GM12878 (cell line): ENCODE results near the gene CDK5R2. TPM values are rescaled to one million over a fixed set of nuclear protein-coding genes. Genes with fewer than 3 reads are reported as not detected.

ENCODE experiments used
- ATAC-seq: fragments of 200-7000 bp; cut with Tn5 transposase; 3 replicates; pipeline ENCODE4 v1.9.1; 2020; ENCODE audit warnings: mild to moderate bottlenecking, moderate library complexity
- BruUV-seq: library from RNA; stranded (reverse); fragments of 400-500 nt; replicated peaks from 2 replicates; lab custom pipeline; 2021; lab: Mats Ljungman, UMichigan
- CTCF ChIA-PET: fragments of 300-600 bp; sonication (Branson Sonifier 250); formaldehyde crosslinking; extraction: SDS; loops from one replicate; lab custom pipeline; 2021; ENCODE audit warnings: inconsistent platforms; lab: Yijun Ruan, JAX
- POLR2A ChIA-PET: fragments of 350-600 bp; formaldehyde crosslinking; extraction: SDS; loops from one replicate; lab custom pipeline; 2021; ENCODE audit warnings: inconsistent platforms; lab: Charles Lee
- RAD21 ChIA-PET: fragments of 300-600 bp; sonication (Branson Sonifier 250); formaldehyde crosslinking; loops from one replicate; lab custom pipeline; 2023; ENCODE audit warnings: antibody characterized with exemption; ENCODE audit not compliant: unreplicated experiment; lab: Charles Lee
- SMC1A ChIA-PET: fragments of 300-600 bp; sonication (Branson Sonifier 250); formaldehyde crosslinking; loops from one replicate; lab custom pipeline; 2023; ENCODE audit not compliant: unreplicated experiment, uncharacterized antibody; lab: Charles Lee
- DNase-seq: peaks from one replicate; pipeline ENCODE4 v3.0.0-alpha.2; 2011; ENCODE audit warnings: low read depth, low spot score
- FAIRE-seq: peaks from 3 replicates; lab custom pipeline; 2011; peaks lifted over from hg19 to GRCh38; lab: Jason Lieb, UNC
- H2AFZ ChIP-seq: 2 replicates; pipeline ENCODE4 v1.6.0; 2011; ENCODE audit warnings: low read depth, low read length, control low read depth; ENCODE audit not compliant: control insufficient read depth
- H3K27ac ChIP-seq: 2 replicates; pipeline ENCODE4 v1.5.1; 2011; ENCODE audit warnings: control low read depth; ENCODE audit not compliant: control insufficient read depth, insufficient read depth
- H3K27me3 ChIP-seq, 2 experiments: replicated peaks in 1 of 2; 2 replicates each; pipeline versions ENCODE4 v1.6.0 to v1.6.1; 2011; ENCODE audit warnings: low read length in 1 of 2; ENCODE audit not compliant: control insufficient read depth in 2 of 2, insufficient read depth in 2 of 2
- H3K36me3 ChIP-seq, 2 experiments: 2 replicates each; pipeline ENCODE4 v1.5.1; 2011; ENCODE audit warnings: low read length in 1 of 2; ENCODE audit not compliant: control insufficient read depth in 2 of 2, insufficient read depth in 2 of 2
- H3K4me1 ChIP-seq: 2 replicates; pipeline ENCODE4 v1.6.1; 2011; ENCODE audit warnings: mild to moderate bottlenecking, low read length, moderate library complexity, mixed read lengths; ENCODE audit not compliant: control insufficient read depth, insufficient read depth
- H3K4me2 ChIP-seq: 2 replicates; pipeline ENCODE4 v1.6.0; 2011; ENCODE audit warnings: control low read depth; ENCODE audit not compliant: control insufficient read depth, insufficient read depth
- H3K4me3 ChIP-seq: fragments of 200-600 bp; sonication (generic); 2 replicates; pipeline ENCODE4 v1.5.1; 2016
- H3K79me2 ChIP-seq: 2 replicates; pipeline ENCODE4 v1.6.0; 2011; ENCODE audit warnings: low read length; ENCODE audit not compliant: control insufficient read depth, insufficient read depth
- H3K9ac ChIP-seq: 2 replicates; pipeline ENCODE4 v1.8.0; 2011; ENCODE audit warnings: low read length, control low read depth, mixed read lengths; ENCODE audit not compliant: control insufficient read depth, insufficient read depth
- H3K9me3 ChIP-seq: replicated peaks from 3 replicates; pipeline ENCODE4 v1.5.1; 2011; ENCODE audit warnings: mild to moderate bottlenecking, low read length; ENCODE audit not compliant: control insufficient read depth, insufficient read depth
- H4K20me1 ChIP-seq: 2 replicates; pipeline ENCODE4 v1.6.0; 2011; ENCODE audit not compliant: control insufficient read depth, insufficient read depth
- ASH2L ChIP-seq: fragments of 300-600, 200-600 bp; sonication (generic); IDR thresholded peaks from 2 replicates; pipeline ENCODE4 v1.6.1; 2017; ENCODE audit warnings: low read depth, mild to moderate bottlenecking, borderline replicate concordance
- ATF2 ChIP-seq: IDR thresholded peaks from 2 replicates; pipeline ENCODE4 v1.6.1; 2012; ENCODE audit warnings: low read length, inconsistent platforms
- BMI1 ChIP-seq: fragments of 450-650 bp; IDR thresholded peaks from 2 replicates; pipeline ENCODE4 v1.6.1; 2016; ENCODE audit warnings: mild to moderate bottlenecking, moderate library complexity, borderline replicate concordance
- CBX5 ChIP-seq: sonication (generic); IDR thresholded peaks from 2 replicates; pipeline ENCODE4 v1.6.1; 2016; ENCODE audit warnings: low read depth, moderate library complexity, mild to moderate bottlenecking, inconsistent platforms
- CEBPB ChIP-seq, 2 experiments: fragments of 150-350 bp in 1 of 2; IDR thresholded peaks; 2 replicates each; pipeline ENCODE4 v1.6.1; 2012 to 2014; ENCODE audit warnings: low read depth in 2 of 2, low read length in 2 of 2, borderline replicate concordance in 1 of 2, inconsistent platforms in 1 of 2
- FOXK2 ChIP-seq: fragments of 450-650 bp; IDR thresholded peaks from 2 replicates; pipeline ENCODE4 v1.6.1; 2017; ENCODE audit warnings: mild to moderate bottlenecking, moderate library complexity
- PAX5 ChIP-seq: IDR thresholded peaks from 2 replicates; pipeline ENCODE4 v1.6.1; 2011; ENCODE audit warnings: low read depth, low read length, borderline replicate concordance
- POLR2A ChIP-seq: IDR thresholded peaks from 2 replicates; pipeline ENCODE4 v1.6.1; 2011; ENCODE audit warnings: low read depth, mild to moderate bottlenecking, low read length
- ZNF217 ChIP-seq: fragments of 450-650 bp; IDR thresholded peaks from 2 replicates; pipeline ENCODE4 v1.6.1; 2017; ENCODE audit warnings: antibody characterized with exemption, mild to moderate bottlenecking
- ZNF24 ChIP-seq: fragments of 450-650 bp; IDR thresholded peaks from 2 replicates; pipeline ENCODE4 v1.6.1; 2017; ENCODE audit warnings: antibody characterized with exemption, mild to moderate bottlenecking
- WGBS: methylation state at CpG from one replicate; pipeline ENCODE4 v1.1.6; 2016; ENCODE audit warnings: low lambda C conversion rate; ENCODE audit not compliant: insufficient replicate concordance, insufficient coverage; ENCODE audit errors: missing lambda C conversion rate; 5-methylcytosine and 5-hydroxymethylcytosine counted together
- in situ Hi-C: fragments of 300-500 bp; cut with MboI; formaldehyde crosslinking; loops from 9 replicates; pipeline ENCODE4 v1.14.3; 2018; ENCODE audit warnings: mixed read lengths
- intact Hi-C: fragments of 100-400 bp; cut with micrococcal nuclease; formaldehyde crosslinking; loops from one replicate; pipeline ENCODE4 v1.14.2; 2022; ENCODE audit not compliant: unreplicated experiment
- polyA plus RNA-seq, 11 experiments: library from polyadenylated mRNA; depleted of rRNA in 4 of 11; unstranded in 6 of 11; stranded (reverse) in 5 of 11; fragments of >200 nt; fragmentation: Nextera tagmentation in 4 of 11; fragmentation: Illumina TruSeq in 1 of 11; extraction: Ambion mirVana in 4 of 11; extraction: Trizol in 1 of 11; gene quantifications; 1 replicate in 1 of 11; 2 replicates in 10 of 11; pipeline versions ENCODE4 v1.2.1 to v1.2.3, GENCODE V29; 2011 to 2016; ENCODE audit warnings: inconsistent platforms in 2 of 11, missing spikeins in 2 of 11, low read depth in 1 of 11
- total RNA-seq, 4 experiments: library from RNA; depleted of rRNA in 3 of 4; stranded (reverse); fragments of >200 nt in 3 of 4; fragmentation: Illumina TruSeq in 1 of 4; extraction: Trizol in 1 of 4; gene quantifications; 2 replicates each; pipeline versions ENCODE4 v1.2.1 to v1.2.3, GENCODE V29; 2013 to 2021
- TF ChIP-seq, protein P1 (sequence below): fragments of 450-650 bp; IDR thresholded peaks from 2 replicates; pipeline ENCODE4 v1.6.1; 2017; ENCODE audit warnings: mild to moderate bottlenecking, moderate library complexity
- TF ChIP-seq, protein P2 (sequence below): IDR thresholded peaks from 2 replicates; pipeline ENCODE4 v1.6.1; 2011; ENCODE audit warnings: mild to moderate bottlenecking, low read depth, low read length, moderate library complexity; ENCODE audit not compliant: insufficient replicate concordance
- TF ChIP-seq, protein P3 (sequence below), 3 experiments: IDR thresholded peaks in 2 of 3; conservative IDR thresholded peaks in 1 of 3; 2 replicates each; pipeline ENCODE4 v1.5.1; 2011; ENCODE audit warnings: low read depth in 3 of 3, low read length in 3 of 3, mild to moderate bottlenecking in 3 of 3, control low read depth in 2 of 3, moderate library complexity in 2 of 3, inconsistent platforms in 1 of 3, mixed read lengths in 1 of 3; ENCODE audit not compliant: control insufficient read depth in 2 of 3, insufficient read depth in 1 of 3; ENCODE audit errors: extremely low read depth in 1 of 3
- TF ChIP-seq, protein P4 (sequence below): fragments of 450-650 bp; IDR thresholded peaks from 2 replicates; pipeline ENCODE4 v1.6.1; 2017; ENCODE audit warnings: borderline replicate concordance

Gene CDK5R2
- total and polyA plus RNA-seq, 10 of the 15 experiments (the other 5 are each of a cell fraction or from before 2014, with no cell fraction given), result not detected

DNA sequence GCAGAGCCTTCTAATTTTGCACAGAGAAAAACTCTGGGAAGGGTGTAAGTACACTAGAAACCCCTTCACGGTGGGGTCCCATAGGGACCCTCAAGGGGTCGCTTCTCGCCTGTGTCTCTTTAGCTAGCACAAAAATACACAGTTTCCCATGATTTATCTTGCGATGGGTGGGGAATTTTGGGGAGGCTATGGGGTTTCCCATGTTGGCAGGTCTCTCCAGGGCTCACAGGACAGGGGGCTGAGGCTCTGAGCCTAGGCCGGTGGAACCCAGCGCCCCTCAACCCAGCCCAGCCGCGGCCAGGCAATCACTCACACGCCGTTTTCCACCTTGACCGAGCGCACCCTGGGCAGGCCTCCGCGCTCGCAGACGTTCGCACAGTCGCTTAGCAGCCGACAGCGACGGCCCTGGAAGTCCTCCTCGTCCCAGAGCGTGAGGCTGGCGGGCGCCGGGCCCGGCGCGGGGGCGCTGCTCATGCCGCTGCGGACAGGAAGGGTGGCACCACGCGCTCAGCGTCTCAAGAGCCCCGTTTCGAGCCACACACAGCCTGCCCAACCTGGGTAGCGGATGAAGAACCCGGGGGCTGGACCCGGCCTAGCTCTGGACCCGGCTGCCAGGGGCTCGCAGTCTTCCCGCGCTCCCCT lies 33.4 kb downstream of the CDK5R2 start:
- Histone ChIP-seq H3K9me3 (no peaks in the 10 kb centered on the region), H2AFZ (no peak overlapping the region), H3K9ac (no peak overlapping the region), H3K4me2 (no peak overlapping the region), H3K27ac (no peak overlapping the region), H3K4me1 (no peaks in the 10 kb centered on the region), H3K79me2 (no peaks in the 10 kb centered on the region), H3K36me3 (no peaks in the 10 kb centered on the region), H4K20me1 (peaks cover 3% of the 10 kb centered on the region; the same call in 1 of the 2 replicates), H3K27me3 (peaks cover 19 to 27% of the 10 kb centered on the region in 2 experiments; a peak in 3 of 4 replicates), H3K4me3 (no peak overlapping the region)
- no TSS peak for BruUV-seq
- ATAC-seq, result no peak
- POLR2A ChIA-PET, result no interaction called here
- in situ Hi-C loops (no loop called here), intact Hi-C loops (no loop called here)
- DNase-seq, result no peak
- WGBS, result 19% methylated on average over 41 of the region's 44 CpGs
- RAD21 ChIA-PET, result no interaction called here
- SMC1A ChIA-PET, result no interaction called here
- no peak for FAIRE-seq
- CTCF ChIA-PET, result no interaction called here
- TF ChIP-seq PAX5 (no peak), BMI1 (no peak), ZNF24 (no peak), CEBPB (IDR thresholded peaks at IDR 0.05; ENCODE audit: borderline replicate concordance in 1 of 2, low read depth in 2 of 2, low read length in 2 of 2) (no peak), ATF2 (no peak), FOXK2 (no peak), CBX5 (no peak), ASH2L (no peak), POLR2A (no peak), ZNF217 (no peak)
- TF ChIP-seq, protein P1, sequence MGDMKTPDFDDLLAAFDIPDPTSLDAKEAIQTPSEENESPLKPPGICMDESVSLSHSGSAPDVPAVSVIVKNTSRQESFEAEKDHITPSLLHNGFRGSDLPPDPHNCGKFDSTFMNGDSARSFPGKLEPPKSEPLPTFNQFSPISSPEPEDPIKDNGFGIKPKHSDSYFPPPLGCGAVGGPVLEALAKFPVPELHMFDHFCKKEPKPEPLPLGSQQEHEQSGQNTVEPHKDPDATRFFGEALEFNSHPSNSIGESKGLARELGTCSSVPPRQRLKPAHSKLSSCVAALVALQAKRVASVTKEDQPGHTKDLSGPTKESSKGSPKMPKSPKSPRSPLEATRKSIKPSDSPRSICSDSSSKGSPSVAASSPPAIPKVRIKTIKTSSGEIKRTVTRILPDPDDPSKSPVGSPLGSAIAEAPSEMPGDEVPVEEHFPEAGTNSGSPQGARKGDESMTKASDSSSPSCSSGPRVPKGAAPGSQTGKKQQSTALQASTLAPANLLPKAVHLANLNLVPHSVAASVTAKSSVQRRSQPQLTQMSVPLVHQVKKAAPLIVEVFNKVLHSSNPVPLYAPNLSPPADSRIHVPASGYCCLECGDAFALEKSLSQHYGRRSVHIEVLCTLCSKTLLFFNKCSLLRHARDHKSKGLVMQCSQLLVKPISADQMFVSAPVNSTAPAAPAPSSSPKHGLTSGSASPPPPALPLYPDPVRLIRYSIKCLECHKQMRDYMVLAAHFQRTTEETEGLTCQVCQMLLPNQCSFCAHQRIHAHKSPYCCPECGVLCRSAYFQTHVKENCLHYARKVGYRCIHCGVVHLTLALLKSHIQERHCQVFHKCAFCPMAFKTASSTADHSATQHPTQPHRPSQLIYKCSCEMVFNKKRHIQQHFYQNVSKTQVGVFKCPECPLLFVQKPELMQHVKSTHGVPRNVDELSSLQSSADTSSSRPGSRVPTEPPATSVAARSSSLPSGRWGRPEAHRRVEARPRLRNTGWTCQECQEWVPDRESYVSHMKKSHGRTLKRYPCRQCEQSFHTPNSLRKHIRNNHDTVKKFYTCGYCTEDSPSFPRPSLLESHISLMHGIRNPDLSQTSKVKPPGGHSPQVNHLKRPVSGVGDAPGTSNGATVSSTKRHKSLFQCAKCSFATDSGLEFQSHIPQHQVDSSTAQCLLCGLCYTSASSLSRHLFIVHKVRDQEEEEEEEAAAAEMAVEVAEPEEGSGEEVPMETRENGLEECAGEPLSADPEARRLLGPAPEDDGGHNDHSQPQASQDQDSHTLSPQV, result no peak
- TF ChIP-seq, protein P2, sequence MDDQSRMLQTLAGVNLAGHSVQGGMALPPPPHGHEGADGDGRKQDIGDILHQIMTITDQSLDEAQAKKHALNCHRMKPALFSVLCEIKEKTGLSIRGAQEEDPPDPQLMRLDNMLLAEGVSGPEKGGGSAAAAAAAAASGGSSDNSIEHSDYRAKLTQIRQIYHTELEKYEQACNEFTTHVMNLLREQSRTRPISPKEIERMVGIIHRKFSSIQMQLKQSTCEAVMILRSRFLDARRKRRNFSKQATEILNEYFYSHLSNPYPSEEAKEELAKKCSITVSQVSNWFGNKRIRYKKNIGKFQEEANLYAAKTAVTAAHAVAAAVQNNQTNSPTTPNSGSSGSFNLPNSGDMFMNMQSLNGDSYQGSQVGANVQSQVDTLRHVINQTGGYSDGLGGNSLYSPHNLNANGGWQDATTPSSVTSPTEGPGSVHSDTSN, result no peak
- TF ChIP-seq, protein P3, sequence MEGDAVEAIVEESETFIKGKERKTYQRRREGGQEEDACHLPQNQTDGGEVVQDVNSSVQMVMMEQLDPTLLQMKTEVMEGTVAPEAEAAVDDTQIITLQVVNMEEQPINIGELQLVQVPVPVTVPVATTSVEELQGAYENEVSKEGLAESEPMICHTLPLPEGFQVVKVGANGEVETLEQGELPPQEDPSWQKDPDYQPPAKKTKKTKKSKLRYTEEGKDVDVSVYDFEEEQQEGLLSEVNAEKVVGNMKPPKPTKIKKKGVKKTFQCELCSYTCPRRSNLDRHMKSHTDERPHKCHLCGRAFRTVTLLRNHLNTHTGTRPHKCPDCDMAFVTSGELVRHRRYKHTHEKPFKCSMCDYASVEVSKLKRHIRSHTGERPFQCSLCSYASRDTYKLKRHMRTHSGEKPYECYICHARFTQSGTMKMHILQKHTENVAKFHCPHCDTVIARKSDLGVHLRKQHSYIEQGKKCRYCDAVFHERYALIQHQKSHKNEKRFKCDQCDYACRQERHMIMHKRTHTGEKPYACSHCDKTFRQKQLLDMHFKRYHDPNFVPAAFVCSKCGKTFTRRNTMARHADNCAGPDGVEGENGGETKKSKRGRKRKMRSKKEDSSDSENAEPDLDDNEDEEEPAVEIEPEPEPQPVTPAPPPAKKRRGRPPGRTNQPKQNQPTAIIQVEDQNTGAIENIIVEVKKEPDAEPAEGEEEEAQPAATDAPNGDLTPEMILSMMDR (IDR thresholded peaks at IDR 0.05 in 2 of 3, conservative IDR thresholded peaks at IDR 0.05 in 1 of 3; ENCODE audit: control insufficient read depth in 2 of 3, extremely low read depth in 1 of 3, insufficient read depth in 1 of 3, low read depth in 3 of 3, low read length in 3 of 3), result no peak
- TF ChIP-seq, protein P4, sequence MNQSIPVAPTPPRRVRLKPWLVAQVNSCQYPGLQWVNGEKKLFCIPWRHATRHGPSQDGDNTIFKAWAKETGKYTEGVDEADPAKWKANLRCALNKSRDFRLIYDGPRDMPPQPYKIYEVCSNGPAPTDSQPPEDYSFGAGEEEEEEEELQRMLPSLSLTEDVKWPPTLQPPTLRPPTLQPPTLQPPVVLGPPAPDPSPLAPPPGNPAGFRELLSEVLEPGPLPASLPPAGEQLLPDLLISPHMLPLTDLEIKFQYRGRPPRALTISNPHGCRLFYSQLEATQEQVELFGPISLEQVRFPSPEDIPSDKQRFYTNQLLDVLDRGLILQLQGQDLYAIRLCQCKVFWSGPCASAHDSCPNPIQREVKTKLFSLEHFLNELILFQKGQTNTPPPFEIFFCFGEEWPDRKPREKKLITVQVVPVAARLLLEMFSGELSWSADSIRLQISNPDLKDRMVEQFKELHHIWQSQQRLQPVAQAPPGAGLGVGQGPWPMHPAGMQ, result no peak
